Pons (tissue), 1 donor: ENCODE results near the gene SMAD7.

ENCODE experiments used
- DNase-seq: peaks from one replicate; pipeline ENCODE4 v3.0.0-alpha.2; 2016; ENCODE audit warnings: low spot score

Gene SMAD7

DNA sequence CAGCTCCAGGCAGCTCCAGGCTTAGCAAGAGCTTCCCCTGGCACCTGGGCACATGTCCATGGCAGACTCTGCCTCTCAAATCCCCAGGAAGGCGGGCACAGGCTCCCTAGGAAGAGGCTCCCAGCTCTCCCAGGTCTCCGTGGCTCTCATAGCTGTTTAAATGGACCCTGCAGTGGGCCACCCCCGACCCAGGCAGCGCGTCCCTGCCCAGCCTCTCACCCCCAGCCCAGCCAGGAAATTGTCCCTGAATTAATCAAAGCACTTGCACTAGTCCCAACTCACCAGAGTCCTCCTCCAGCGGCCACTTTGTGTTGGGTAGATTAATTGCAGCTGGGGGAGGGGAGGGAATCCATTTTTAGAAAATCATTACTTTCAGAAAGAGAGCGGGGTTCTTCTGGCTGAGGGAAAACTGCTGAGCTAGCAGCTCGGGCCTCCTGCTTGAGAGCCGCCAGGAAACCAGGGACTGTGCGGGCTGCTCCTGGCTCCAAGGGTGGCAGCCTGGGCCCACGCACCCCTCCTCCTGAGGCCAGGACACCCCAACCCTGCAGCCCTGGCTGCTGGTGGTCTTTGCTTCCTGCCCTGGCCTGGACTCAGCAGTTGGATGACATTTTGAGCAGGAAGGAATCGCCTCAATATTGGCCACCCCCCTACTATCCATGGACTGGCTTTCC is 36.0 kb downstream of the SMAD7 start:
- no peak for DNase-seq

DNA sequence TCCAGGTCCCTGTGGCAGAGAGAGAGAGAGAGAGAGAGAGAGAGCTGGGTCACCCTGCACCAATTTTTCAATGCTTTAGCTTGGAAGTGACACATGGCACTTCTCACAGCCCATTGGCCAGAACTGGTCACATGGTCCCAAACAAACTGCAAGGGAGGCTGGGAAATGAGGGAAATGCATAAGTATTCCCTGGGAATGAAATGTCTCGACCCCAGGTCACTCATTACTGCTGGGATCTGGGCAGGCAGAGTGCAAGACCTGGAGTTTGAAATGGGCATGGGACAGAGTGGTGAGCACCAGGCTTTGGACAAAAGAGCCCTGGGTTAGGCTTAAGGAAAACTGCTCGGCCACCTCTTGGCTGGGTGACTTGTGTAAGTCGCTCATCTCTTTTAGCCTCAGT is 37.0 kb downstream of the SMAD7 start:
- DNase-seq: no peak

DNA sequence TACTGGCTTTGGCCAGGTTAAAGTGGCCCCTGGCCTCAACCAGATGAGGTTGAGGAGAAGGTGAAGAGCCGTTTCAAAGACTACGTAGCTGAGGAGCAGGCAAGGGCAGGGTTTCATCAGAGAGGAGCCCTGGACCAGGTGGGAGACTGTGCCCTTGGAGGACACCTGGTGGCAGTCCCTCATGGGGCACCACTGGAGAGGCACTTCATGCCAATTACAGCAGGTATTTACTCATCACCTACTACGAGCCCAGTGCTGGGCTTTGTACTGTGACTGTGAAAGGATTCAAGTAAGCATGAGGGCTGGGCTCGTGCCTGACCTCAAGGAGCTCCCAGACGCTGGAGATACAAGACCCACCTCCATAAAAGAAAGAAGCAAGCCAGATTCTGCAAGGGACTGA is 37.6 kb downstream of the SMAD7 start:
- no peak for DNase-seq

DNA sequence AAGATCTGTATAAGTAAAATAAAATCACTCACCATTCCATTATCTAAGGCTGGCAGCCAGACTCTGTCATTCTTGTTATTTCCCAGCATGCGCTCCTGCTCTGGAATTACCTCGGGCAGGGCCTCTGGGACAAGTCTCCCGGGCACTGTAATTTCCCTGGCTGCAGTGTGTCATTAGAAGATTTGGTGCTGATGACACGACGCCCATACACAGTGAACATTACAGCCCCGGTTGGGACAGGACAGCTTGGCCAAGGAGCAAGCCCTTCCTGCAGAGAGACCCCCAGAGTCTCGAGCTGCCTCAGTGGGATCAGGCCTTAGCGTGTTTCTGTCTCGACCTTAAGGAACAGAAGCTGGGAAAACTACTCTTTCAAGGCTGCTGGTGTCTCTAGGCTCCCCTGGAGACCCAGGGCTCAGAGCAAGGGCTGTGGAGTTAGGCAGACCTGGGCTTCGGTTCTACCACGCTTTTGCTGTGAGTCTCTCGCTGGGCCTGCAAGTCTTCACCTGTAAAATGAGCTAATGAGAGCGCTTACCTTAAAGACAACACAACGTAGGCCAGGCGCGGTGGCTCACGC is 39.7 kb downstream of the SMAD7 start:
- no peak for DNase-seq

DNA sequence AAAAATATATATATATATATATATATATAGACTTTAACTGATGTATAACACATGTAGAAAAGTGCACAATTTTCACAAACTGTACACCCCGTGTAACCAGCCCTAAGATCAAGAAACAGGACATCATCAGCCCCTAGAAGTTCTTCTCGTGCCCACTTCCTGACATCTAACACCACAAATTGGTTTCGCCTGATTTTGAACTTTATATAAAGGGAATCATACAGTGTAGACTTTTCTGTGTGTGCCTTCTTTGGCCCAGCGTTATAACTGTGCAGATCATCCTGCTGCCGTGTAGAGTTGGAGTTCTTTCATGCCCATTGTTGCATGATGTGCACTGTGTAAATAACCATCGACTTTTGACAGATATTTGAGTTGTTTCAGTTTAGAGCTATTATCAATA is 41.0 kb downstream of the SMAD7 start:
- no peak for DNase-seq

DNA sequence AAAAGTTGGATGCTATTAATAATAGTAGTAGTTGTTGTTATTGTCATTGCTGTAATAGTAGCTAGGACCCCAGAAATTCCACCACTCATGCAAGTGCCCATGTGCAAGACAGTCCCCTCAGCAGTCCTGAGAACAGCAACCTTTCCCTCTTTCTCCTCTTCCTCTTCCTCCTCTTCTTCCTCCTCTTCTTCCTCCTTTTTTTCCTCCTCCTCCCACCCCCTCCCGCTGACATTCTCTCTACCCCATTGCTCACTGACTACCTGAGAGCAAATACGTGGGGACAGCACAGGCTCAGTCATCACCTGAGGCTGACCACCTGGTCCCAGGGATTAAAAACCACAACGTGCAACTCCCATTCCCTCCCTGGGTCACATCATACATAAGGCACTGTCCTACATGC is 41.8 kb downstream of the SMAD7 start:
- no peak for DNase-seq

DNA sequence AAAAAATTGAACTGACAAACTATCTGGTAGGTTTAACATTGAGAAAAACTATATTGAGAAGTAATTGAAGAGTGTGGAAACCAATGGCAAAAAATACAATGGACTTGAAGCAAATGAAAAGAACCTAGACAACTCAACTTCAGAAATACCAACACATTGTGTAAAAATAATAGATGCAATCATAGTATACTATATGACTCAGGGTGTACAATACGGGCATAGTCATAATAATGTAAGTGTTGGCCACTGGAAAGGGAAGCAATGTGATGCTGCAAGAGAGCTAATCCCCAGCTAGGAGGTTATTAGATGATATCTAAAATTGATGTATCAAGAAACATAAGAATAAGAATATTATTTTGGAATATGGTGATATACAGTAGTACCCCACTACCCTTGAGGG is 45.3 kb downstream of the SMAD7 start:
- no peak for DNase-seq

DNA sequence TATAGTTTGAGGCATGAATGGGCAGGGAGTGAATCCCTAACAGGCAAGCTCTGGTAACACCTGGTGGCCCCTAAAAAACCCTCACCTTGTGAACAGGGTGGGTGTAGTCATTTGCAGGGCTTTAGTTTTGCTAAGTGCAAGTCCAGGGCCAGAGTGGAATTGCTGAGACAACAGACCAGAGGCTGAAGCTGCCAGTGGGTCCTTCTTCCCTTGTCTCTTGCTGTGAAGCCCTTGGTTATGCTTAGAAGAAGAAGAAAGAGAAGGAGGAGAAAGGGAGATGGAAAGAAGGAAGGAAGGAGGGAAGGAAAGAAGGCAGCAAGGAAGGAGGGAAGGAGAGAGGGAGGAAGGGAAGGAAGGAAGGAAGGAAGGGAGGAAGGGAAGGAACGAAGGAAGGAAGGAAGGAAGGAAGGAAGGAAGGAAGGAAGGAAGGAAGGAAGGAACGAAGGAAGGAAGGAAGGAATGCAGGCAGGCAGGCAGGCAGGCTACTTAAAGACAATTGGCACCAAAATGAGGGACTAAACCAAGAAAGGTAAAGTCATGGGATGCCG is 45.8 kb downstream of the SMAD7 start:
- DNase-seq: no peak

DNA sequence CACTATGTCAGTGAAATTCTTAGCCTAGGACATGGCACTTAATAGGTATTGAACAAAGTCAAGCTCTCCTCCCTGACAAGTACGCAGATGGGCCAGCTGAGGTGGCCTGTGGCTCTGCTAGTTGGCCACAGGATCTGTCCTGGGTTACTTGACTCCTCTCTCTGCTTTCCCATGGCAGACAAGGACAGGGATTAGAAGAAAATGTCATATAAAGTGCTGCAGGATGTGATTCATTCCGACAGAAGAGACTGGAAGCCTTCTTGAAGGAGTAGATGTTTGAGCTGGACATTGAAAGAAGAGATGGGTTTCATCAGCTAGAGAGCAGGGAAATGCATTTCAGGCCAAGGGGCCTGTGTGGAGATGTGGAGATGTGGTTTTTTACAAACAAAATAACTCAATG is 46.7 kb downstream of the SMAD7 start:
- DNase-seq: no peak

DNA sequence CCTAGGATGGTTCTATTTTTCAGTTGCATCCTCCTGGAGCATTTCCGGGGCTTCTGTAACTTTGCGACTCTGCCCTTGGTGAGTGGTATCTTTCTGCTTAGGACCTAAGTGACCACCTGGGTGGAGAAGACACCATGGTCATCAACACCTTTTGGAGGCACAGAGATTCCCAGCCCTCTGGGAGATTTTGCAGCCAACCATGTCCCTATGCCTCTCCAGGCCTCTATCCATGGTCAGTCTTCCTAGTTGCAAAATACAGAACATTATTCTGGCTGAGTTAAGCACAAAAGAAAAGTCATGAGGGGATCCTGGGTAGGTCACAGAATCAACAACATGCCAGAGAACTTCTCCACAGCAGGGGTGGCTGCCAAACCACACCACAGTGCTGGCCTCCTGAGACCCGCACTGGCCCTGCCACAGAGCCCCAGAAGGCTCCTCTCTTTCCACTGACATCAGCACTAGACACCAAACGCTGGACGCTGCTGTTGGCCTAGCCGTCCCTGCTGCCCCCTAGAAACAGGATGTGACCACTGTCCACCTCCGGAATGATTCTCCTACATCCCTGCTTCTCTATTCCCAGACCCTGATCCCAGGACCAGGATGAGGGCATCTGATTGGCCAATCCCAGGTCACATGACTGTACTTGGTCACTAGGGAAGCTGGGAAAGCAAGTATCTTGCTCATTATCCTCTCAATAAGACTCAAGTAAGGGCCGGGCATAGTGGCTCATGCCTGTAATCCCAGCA is 47.7 kb downstream of the SMAD7 start:
- peak; percentile 63 for DNase-seq

DNA sequence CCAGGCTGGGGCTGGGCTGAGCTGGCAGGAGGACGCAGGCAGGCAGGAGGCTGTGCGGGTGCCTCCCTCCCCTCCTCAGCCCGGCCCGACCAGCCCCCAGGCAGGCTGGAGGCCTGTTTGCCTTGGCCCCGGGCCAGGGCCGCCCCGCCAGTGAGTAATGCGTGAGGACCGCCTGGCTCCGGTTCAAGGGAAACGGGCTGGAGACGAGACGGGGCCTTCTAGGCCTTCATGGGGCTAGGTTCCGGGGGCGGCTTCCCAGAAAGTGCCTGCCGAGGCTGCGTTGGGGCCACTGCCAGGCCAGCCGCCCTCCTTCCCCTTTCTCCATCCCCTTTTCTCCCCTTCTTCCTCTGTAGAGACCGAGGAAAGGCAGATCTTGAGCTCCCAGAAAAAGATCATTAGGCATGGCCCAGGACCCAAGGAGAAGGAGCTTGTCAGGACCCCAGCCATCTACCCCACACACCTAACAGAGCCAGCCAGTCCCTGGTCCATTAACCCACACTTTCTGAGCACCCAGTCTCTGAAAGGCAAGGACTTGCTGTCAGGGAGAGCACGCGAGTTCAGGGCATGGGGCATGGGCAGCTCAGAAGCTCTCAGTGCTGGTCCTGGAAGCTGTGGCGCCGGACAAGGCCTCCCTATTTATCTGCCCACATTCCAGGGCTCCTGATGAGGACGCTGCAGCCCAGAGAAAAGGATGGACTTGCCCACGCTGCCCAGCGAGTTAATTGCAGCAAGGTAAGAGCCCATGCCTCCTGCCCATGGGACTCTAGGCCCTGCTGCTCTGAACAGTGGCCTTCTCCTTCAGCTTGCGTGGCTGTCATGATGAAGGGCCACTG is 48.5 kb downstream of the SMAD7 start:
- peak; percentile 55 for DNase-seq

DNA sequence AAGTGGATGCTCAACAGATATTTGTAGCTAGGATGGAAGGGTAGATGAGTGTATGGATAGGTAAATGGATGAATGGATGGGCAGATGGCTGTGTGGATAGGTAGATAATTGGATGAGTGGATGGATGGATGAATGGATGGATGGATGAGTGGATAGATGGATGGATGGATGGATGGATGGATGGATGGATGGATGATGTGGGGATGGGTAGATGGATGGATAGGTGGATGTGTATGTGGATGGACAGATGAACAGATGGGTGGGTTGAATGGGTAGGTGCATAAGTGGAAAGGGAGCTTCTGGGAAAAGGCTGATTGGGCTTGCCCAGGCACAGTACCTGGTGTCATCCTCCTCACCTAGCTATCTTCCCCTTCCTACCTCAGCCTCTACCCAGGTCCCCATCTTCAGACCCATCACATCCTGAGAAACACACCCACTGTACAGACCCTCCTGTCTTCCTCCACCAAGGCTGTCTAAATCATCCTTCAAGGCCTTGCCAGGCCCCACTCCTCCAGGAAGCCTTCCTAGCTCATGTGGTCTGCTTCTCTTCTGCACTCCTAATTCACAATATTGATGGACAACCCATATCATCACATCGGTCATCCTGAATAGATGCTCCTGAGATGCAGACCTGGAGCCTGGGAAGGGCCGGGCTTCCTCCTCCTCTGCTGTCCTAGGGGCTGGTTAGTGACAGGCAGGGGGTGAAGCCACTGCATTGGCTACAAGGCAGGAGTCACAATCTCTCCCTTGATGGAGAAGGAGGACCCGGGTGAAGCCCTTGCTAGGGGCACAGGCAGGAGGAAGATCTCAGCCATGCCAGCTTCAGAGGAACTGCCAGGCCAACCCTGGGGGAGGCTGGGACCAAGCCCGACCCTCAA is 49.4 kb downstream of the SMAD7 start:
- no peak for DNase-seq

DNA sequence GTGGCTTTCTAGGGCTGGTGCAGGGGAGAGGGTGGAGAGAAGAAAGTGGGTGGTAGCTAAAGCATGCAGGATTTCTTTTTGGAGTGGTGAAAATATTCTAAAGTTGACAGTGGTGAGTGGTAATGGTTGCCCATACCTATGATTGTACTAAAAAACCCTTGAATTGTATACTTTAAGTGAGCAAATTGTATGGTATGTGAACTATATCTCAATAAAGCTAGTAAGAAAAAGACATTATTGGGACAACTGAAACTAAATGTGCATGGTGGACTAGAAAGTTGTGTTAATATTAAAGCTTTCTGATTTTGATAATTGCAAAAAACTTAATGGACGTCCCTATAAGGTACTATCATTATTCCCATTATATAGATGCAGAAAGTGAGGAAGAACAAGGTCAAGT is 50.3 kb downstream of the SMAD7 start:
- DNase-seq: no peak

DNA sequence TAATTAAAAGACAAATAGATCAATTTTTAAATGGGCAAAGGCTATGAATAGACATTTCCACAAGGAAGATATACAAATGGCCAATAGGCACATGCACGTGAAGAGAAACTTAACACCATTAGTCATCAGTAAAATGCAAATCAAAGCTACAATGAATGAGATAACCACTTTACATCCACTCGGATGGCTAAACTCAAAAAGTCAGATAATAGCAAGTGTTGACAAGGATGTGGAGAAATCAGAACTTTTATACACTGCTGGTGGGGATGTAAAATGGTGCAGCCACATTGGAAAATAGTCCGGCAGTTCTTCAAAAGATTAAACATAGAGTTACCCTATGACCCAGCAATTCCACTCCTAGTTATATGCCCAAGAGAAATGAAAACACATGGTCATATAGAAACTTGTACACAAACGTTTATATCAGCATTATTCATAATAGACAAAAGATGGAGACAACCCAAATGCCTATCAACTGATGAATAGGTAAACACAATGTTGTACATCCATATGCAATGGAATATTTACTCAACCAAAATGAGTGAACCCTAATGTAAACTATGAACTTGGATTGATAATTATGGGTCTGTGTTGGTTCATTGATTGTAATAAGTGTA is 51.1 kb downstream of the SMAD7 start:
- no peak for DNase-seq

DNA sequence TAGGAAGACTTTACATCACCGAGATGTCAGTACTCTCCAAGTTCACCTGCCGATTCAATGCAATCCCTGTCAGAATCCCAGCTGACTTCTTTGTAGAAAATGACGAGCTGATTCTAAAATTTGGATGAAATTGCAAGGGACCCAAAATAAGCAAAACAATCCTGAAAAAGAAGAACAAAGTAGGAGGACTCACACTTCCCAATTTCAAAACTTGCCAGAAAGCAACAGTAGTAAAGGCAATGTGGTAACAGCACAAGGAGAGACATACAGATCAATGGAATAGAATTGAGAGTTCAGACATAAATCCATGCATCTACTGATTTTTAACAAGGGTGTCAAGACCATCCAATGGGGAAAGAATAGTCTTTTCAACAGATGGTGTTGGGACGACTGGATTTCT is 52.2 kb downstream of the SMAD7 start:
- DNase-seq: no peak

DNA sequence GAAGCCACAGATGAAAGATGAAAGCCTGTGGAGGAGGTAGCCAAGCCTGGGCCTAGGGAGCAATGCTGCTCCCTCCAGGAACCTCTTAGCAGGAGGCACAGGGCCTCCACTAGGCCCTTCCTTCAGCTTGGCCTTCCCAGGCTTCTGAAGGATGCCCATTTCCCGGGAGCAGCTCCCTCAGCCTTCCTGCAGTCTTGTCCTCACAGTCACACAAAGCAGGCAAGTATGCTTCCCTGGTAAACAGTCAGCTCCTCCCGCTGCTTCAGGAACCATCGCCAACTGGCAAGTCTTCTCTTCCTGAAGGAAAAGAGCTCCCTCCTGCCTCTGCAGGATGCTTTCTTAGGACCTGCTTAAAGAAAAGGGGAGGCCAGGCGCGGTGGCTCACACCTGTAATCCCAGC is 53.2 kb downstream of the SMAD7 start:
- DNase-seq: no peak

DNA sequence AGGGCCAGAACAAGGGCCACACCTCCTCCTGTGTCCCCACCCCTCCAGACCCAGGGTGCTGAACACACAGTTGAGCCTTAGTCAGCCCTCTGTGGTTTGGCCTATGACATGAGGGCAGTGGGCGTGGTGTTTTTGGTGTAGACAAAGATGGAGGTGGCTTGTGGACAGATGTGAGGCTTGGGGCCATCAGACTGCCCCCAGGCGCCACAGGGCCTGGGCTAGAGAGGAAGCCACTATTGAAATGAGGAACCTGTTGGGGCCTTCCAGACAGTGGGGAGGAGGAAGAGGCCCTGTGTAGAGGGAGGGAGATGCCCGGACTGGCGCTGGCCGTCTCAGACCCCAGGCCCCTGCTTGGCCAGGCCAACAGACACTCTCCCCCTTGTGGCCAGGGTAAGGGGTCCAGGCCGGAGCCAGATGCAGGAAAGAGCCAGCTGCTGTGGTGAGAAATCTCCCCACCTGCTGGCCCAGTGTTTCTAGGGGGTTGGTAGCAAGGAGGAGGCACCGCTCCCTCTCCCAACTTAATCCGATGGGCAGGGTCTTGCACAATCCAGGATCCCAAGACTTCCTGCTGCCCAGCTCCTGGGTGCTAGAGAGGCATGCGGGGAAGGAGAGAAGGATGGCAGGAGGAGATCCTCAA is 53.8 kb downstream of the SMAD7 start:
- DNase-seq: peak; percentile 88

DNA sequence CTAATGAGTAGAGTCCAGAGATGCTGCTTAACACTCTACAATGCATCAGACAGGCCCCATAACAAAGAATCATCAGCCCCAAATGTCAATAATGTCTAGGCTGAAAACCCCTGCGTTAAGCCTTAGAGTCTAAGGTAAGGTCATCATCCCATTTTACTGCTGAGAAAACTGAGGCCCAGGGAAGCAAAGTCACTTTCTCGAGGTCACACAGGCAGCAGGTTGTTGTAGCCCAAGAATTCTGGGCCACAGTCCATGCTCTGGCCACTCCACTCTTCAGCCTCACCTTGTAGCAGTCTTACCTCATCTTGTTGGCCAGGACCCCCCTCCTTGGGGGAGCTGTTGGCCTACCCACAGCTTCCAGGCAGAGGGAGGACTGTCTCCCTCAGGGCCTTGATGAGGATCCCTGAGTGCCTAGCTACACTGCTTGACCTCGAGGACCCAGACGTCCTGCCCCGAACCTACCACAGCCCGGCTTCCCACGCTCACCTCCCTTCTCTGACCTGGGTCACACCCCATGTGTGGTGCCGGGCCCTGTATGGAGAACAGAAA is 54.4 kb downstream of the SMAD7 start:
- DNase-seq: no peak

DNA sequence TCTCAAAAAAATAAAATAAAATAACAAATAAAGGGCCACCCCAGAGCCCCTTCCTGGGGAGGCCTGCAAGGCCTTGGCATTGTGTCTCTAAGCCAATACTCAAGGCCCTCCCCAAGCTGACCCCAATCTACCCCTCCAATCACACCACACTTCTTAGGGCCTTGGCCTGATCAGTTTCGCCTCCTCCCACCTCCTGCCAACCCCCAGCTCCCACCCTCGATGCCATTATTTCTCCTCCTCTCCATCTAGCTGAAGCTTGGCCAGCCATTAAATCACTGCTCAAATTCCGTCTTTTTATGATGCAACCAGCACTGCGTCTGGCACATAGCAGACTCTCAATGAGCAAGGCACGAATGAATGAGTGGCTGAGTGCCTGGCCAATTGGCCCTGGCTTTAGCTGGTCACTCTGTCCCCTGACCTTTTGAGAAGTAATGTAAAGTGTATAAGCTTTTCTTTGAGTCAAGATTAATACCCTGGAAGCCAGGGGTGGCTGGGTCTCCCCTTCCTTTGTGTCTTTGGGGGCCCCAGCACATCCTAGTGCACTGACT is 55.9 kb downstream of the SMAD7 start:
- no peak for DNase-seq
